K562 (cell line): Measurements from ENCODE around the gene ZNF487. TPM values are rescaled to one million over a fixed set of nuclear protein-coding genes. Genes with fewer than 3 reads are reported as not detected.

ENCODE experiments used
- COPS2 ChIP-seq: fragments of 450-650 bp; conservative IDR thresholded peaks from 2 replicates; pipeline ENCODE4 v1.6.1; 2016; ENCODE audit warnings: mild to moderate bottlenecking, moderate library complexity
- FOSL1 ChIP-seq: fragments of 200-800 bp; sonication (Bioruptor generic); conservative IDR thresholded peaks from 2 replicates; pipeline ENCODE4 v1.6.1; 2016; ENCODE audit warnings: missing genetic modification characterization, missing compliant biosample characterization
- FOXO4 ChIP-seq: fragments of 450-650 bp; formaldehyde crosslinking; IDR thresholded peaks from 2 replicates; pipeline ENCODE4 v1.4.0; 2020; ENCODE audit warnings: mild to moderate bottlenecking, moderate library complexity
- GABPB1 ChIP-seq: sonication (generic); formaldehyde crosslinking; IDR thresholded peaks from 2 replicates; pipeline ENCODE4 v1.8.0; 2022; ENCODE audit warnings: mild to moderate bottlenecking, missing genetic modification reagents
- GATAD2B ChIP-seq: fragments of 450-650 bp; IDR thresholded peaks from 2 replicates; pipeline ENCODE4 v1.6.1; 2017; ENCODE audit warnings: mild to moderate bottlenecking, borderline replicate concordance
- HIVEP1 ChIP-seq: fragments of 250-450 bp; sonication (Bioruptor Pico); IDR thresholded peaks from 2 replicates; pipeline ENCODE4 v1.4.0; 2020; ENCODE audit warnings: mild to moderate bottlenecking
- HMGN3 ChIP-seq: IDR thresholded peaks from 2 replicates; pipeline ENCODE4 v1.6.1; 2011; ENCODE audit warnings: borderline replicate concordance, low read depth, mild to moderate bottlenecking, mixed read lengths, low read length; ENCODE audit not compliant: insufficient read length; ENCODE audit errors: extremely low read depth
- HOXB6 ChIP-seq: fragments of 250-450 bp; sonication (Bioruptor Pico); IDR thresholded peaks from 2 replicates; pipeline ENCODE4 v1.5.1; 2022; ENCODE audit warnings: mild to moderate bottlenecking, borderline replicate concordance
- KHSRP ChIP-seq: fragments of 450-650 bp; IDR thresholded peaks from 2 replicates; pipeline ENCODE4 v1.6.1; 2017
- POLR2A ChIP-seq: fragments of 450-650 bp; conservative IDR thresholded peaks from 2 replicates; pipeline ENCODE4 v1.6.1; 2016
- RB1 ChIP-seq: fragments of 450-650 bp; IDR thresholded peaks from 2 replicates; pipeline ENCODE4 v1.6.1; 2017; ENCODE audit warnings: low read depth, mild to moderate bottlenecking
- RHOXF2B ChIP-seq: fragments of 250-450 bp; sonication (Bioruptor Pico); conservative IDR thresholded peaks from 2 replicates; pipeline ENCODE4 v1.5.1; 2021
- SRF ChIP-seq, 2 experiments: fragments of 250-450, 450-650 bp in 1 of 2; sonication (Bioruptor Pico) in 1 of 2; sonication (generic) in 1 of 2; formaldehyde crosslinking; IDR thresholded peaks; 2 replicates each; pipeline versions ENCODE4 v1.5.0 to v1.5.1; 2020 to 2022; ENCODE audit warnings: mild to moderate bottlenecking in 1 of 2, missing genetic modification reagents in 1 of 2
- TAL1 ChIP-seq: fragments of 450-650 bp; IDR thresholded peaks from 2 replicates; pipeline ENCODE4 v1.6.1; 2016; ENCODE audit warnings: mild to moderate bottlenecking
- THRAP3 ChIP-seq: fragments of 450-650 bp; IDR thresholded peaks from 2 replicates; pipeline ENCODE4 v1.6.1; 2016; ENCODE audit warnings: mild to moderate bottlenecking, inconsistent platforms, borderline replicate concordance
- TRIM28 ChIP-seq: fragments of 450-650 bp; IDR thresholded peaks from 2 replicates; pipeline ENCODE4 v1.6.1; 2017
- ZBTB11 ChIP-seq, 3 experiments: fragments of 200-800 bp in 1 of 3; fragments of 250-450 bp in 1 of 3; fragments of 450-650 bp in 1 of 3; sonication (Bioruptor Pico) in 1 of 3; sonication (Bioruptor generic) in 1 of 3; formaldehyde crosslinking in 1 of 3; IDR thresholded peaks; 2 replicates each; pipeline versions ENCODE4 v1.6.1 to v1.8.0; 2016 to 2022; ENCODE audit warnings: mild to moderate bottlenecking in 2 of 3, missing genetic modification characterization in 2 of 3, missing compliant biosample characterization in 1 of 3, moderate library complexity in 1 of 3
- ZNF609 ChIP-seq: sonication (generic); formaldehyde crosslinking; IDR thresholded peaks from 2 replicates; pipeline ENCODE4 v1.8.1; 2023; ENCODE audit warnings: missing genetic modification reagents, mild to moderate bottlenecking, borderline replicate concordance
- ZNF696 ChIP-seq: fragments of 250-450 bp; sonication (Bioruptor Pico); conservative IDR thresholded peaks from 2 replicates; pipeline ENCODE4 v1.4.0; 2020; ENCODE audit warnings: mild to moderate bottlenecking, moderate library complexity
- polyA plus RNA-seq, 8 experiments: library from polyadenylated mRNA; depleted of rRNA in 4 of 8; stranded (reverse) in 5 of 8; unstranded in 3 of 8; fragments of >200 nt; fragmentation: Nextera tagmentation in 2 of 8; fragmentation: Illumina TruSeq in 1 of 8; extraction: Ambion mirVana in 2 of 8; extraction: Trizol in 1 of 8; gene quantifications; 2 replicates each; pipeline versions ENCODE4 v1.2.1 to v1.2.3, GENCODE V29; 2011 to 2014; ENCODE audit warnings: inconsistent platforms in 1 of 8, missing spikeins in 1 of 8
- total RNA-seq, 7 experiments: library from RNA; depleted of rRNA in 6 of 7; stranded (reverse); fragments of >200 nt in 6 of 7; fragmentation: Illumina TruSeq in 2 of 7; extraction: Trizol in 2 of 7; gene quantifications; 2 replicates each; pipeline versions ENCODE4 v1.2.1 to v1.2.3, GENCODE V29; 2011 to 2021; ENCODE audit warnings: low replicate concordance in 1 of 7

The ZNF487 gene
- total and polyA plus RNA-seq, 9 of the 15 experiments (the other 6 are each of a cell fraction or from before 2014, with no cell fraction given): 1.9 to 6.5 (median 4.2) TPM

- TF ChIP-seq ZBTB11 (CRISPR knock-in tag; IDR thresholded peaks at IDR 0.05) (peak in 2 of 3 experiments; percentile 50 to 86; a peak in 2 of 6 replicates), RHOXF2B (CRISPR knock-in tag) (no peak), HMGN3 (peak; percentile 94), RB1 (peak; percentile 98), FOXO4 (CRISPR knock-in tag) (no peak; the same call in 1 of the 2 replicates), GABPB1 (CRISPR knock-in tag) (peak; percentile 87), SRF (CRISPR knock-in tag; IDR thresholded peaks at IDR 0.05) (peak; percentile 7 to 72; a peak in 3 of 4 replicates), ZNF609 (CRISPR knock-in tag) (no peak; the same call in 1 of the 2 replicates), HIVEP1 (CRISPR knock-in tag) (0 out of 2 replicates have a peak, but pooled peaks have one; percentile 5), THRAP3 (no peak), ZNF696 (CRISPR knock-in tag) (no peak), FOSL1 (tag) (0 out of 2 replicates have a peak, but pooled peaks have one; percentile 12), TAL1 (no peak), TRIM28 (no peak; the same call in 1 of the 2 replicates), POLR2A (peak; percentile 91), GATAD2B (peak; percentile 68; the same call in 1 of the 2 replicates), COPS2 (no peak), KHSRP (no peak), HOXB6 (CRISPR knock-in tag) (no peak)
Observed at GRCh38 chr10:43396928-43397624, 39.8 kb upstream of the ZNF487 start (continued).
